Upper lobe of right lung (tissue), 1 donor: Measurements from ENCODE around the gene UQCC2. TPM values are rescaled to one million over a fixed set of nuclear protein-coding genes. Genes with fewer than 3 reads are reported as not detected.

Experiments
- ATAC-seq: fragments of 200-7000 bp; cut with Tn5 transposase; one replicate; pipeline ENCODE4 v1.9.1; 2020; ENCODE audit warnings: mild to moderate bottlenecking, moderate library complexity
- DNase-seq: peaks from one replicate; pipeline ENCODE4 v3.0.0-alpha.2; 2020
- H3K27ac ChIP-seq: fragments of 200-600 bp; one replicate; pipeline ENCODE4 v1.8.0; 2022
- H3K27me3 ChIP-seq: fragments of 200-600 bp; one replicate; pipeline ENCODE4 v1.8.0; 2022; ENCODE audit warnings: mild to moderate bottlenecking
- H3K36me3 ChIP-seq: fragments of 200-600 bp; one replicate; pipeline ENCODE4 v1.8.0; 2022
- H3K4me1 ChIP-seq: fragments of 200-600 bp; one replicate; pipeline ENCODE4 v1.8.0; 2022
- H3K4me3 ChIP-seq: fragments of 200-600 bp; one replicate; pipeline ENCODE4 v1.8.0; 2022; ENCODE audit warnings: mild to moderate bottlenecking
- H3K9me3 ChIP-seq: fragments of 200-600 bp; one replicate; pipeline ENCODE4 v1.8.0; 2022
- intact Hi-C: fragments of 100-400 bp; cut with DNase I; formaldehyde crosslinking; loops from one replicate; pipeline ENCODE4 v1.11.0; 2022
- total RNA-seq: library from RNA; stranded (reverse); fragmentation: NEBNext Ultra II Directional; extraction: Animal tissue kit (Norgen Biotek cat#: 25700); gene quantifications from one replicate; pipeline ENCODE4 v1.2.1, GENCODE V29; 2021
- TF ChIP-seq, protein P1 (sequence below): fragments of 200-600 bp; IDR thresholded peaks from one replicate; pipeline ENCODE4 v1.8.0; 2022; ENCODE audit warnings: antibody characterized with exemption
- donor health status: DM: no; HTN: yes; CAD: no; lungs with severe emphysema.

The UQCC2 gene
- total RNA-seq, 1 donor from 2014 or later: 40.6 TPM

DNA sequence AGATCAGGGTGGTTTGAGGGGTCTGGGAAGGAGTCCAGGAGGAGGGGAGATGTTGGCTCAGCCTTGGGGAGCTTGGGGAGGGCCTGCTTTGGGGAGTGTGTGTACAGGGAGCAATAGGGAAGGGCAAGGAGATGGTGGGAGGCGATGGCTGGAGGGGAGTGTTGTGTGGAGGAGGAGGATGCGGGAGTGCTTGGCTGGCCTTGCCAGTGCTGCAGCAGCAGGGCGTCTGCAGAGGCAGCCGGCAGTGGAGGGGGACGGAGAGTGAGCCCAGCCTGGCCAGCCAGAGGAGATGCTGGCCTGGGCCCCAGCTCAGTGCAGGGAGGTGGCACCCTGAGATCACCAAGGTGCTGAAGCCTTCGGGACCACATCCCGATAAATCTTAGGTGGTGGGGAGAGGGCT lies 31.3 kb upstream of the UQCC2 start:
- DNase-seq (no peak), ATAC-seq (no peak)
- Histone ChIP-seq H3K36me3 (no peaks in the 10 kb centered on the region), H3K9me3 (no peaks in the 10 kb centered on the region), H3K27ac (no peak overlapping the region), H3K4me3 (no peak overlapping the region), H3K4me1 (peaks cover 11% of the 10 kb centered on the region), H3K27me3 (no peaks in the 10 kb centered on the region)
- intact Hi-C loops: no loop called here
- TF ChIP-seq, protein P1, sequence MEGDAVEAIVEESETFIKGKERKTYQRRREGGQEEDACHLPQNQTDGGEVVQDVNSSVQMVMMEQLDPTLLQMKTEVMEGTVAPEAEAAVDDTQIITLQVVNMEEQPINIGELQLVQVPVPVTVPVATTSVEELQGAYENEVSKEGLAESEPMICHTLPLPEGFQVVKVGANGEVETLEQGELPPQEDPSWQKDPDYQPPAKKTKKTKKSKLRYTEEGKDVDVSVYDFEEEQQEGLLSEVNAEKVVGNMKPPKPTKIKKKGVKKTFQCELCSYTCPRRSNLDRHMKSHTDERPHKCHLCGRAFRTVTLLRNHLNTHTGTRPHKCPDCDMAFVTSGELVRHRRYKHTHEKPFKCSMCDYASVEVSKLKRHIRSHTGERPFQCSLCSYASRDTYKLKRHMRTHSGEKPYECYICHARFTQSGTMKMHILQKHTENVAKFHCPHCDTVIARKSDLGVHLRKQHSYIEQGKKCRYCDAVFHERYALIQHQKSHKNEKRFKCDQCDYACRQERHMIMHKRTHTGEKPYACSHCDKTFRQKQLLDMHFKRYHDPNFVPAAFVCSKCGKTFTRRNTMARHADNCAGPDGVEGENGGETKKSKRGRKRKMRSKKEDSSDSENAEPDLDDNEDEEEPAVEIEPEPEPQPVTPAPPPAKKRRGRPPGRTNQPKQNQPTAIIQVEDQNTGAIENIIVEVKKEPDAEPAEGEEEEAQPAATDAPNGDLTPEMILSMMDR: no peak

DNA sequence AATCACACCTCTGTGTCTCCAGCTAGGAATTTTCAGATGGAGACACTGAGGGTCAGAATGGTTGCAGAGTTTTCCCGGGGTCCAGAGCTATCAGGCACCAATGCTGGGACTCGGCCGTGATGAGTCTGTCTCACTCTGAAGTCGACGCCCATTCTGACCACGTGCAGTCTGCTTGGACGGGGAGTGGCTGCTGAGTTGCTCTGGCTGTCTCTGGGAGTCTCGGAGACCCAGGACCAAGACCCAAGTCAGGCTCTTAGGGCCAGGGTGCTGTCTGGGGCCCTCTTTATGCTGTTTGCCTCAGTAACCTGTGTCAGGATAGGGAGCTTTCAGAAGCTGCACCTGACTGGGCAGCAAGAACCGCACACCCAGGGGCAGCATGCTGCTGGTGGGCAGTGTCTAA lies 30.6 kb upstream of the UQCC2 start:
- no peak for DNase-seq
- TF ChIP-seq, protein P1: no peak
- no peak overlapping the region for H3K27ac ChIP-seq
- no peak for ATAC-seq
- H3K27me3 ChIP-seq: no peaks in the 10 kb centered on the region
- H3K9me3 ChIP-seq: no peaks in the 10 kb centered on the region
- H3K36me3 ChIP-seq: no peaks in the 10 kb centered on the region
- peaks cover 11% of the 10 kb centered on the region for H3K4me1 ChIP-seq
- H3K4me3 ChIP-seq: no peak overlapping the region
- intact Hi-C loops: no loop called here

DNA sequence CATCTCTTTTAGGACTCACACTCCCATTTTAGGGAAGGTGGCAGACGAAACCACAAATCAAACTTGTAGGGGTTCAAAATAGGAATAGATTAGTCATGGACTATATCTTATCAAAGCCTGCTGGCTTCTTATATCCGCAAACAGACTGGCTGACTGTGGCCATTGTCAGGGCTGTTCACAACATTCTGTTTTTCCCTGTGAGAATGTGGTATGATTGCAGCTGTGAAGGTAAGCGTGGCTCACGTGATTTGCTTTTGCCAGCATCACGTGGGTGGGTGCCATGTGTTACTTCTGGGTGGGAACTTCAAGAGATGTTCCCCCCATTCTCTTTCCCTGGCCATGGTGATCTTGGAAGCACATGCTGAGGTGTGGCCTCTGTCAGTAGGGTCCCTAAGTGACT lies 29.3 kb upstream of the UQCC2 start:
- no peak overlapping the region for H3K27ac ChIP-seq
- TF ChIP-seq, protein P1: no peak
- H3K4me1 ChIP-seq: peaks cover 11% of the 10 kb centered on the region
- H3K27me3 ChIP-seq: no peaks in the 10 kb centered on the region
- no peak for DNase-seq
- ATAC-seq: no peak
- no peak overlapping the region for H3K4me3 ChIP-seq
- no peaks in the 10 kb centered on the region for H3K36me3 ChIP-seq
- intact Hi-C loops: no loop called here
- H3K9me3 ChIP-seq: no peaks in the 10 kb centered on the region

DNA sequence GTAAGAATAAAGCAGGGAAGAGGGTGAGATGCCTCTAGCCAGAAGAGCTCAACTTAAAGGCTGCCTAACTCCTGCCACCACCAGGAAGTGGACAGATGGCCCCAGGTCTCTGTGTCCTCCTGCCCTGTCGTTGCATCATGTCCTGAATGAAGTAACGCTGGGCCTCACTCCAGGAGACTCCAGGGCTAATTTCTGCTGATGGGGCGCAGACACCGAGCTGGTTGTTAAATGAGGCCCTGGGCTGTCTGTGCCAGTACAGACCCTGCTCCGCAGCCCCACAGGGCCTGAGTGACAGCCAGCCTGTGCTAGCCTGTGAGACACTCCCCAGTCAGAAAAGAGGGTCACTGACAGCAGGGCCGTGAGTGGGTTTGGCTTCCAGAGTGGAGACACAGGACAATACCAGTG lies 28.7 kb upstream of the UQCC2 start:
- intact Hi-C loops: no loop called here
- no peak overlapping the region for H3K4me3 ChIP-seq
- no peaks in the 10 kb centered on the region for H3K27me3 ChIP-seq
- no peak overlapping the region for H3K27ac ChIP-seq
- no peaks in the 10 kb centered on the region for H3K9me3 ChIP-seq
- DNase-seq: no peak
- H3K4me1 ChIP-seq: peaks cover 11% of the 10 kb centered on the region
- peak; percentile 22 for ATAC-seq
- TF ChIP-seq, protein P1: no peak
- no peaks in the 10 kb centered on the region for H3K36me3 ChIP-seq

DNA sequence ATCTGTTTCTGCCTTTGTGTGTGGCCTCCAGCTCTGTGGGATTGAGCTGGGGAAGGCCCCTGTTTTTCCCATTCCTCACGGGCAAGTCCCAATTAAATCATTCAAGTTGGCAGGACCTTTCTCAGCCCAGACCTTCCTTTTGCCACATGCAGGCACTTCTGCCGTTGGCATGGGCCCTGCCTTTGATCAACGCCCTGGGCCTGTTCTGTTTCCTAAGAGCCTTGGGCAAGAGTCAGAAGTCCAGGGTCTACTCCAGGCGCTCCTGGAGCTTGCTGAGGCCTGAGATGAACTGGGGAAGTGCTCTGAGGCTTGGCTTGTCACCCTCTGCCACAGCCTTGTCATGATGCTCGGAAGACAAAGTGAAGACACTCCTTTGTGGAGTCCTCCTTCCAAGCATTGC lies 28.1 kb upstream of the UQCC2 start:
- ATAC-seq: no peak
- intact Hi-C loops: no loop called here

More for the DNA sequence above, 28.1 kb upstream of the UQCC2 start:
- H3K36me3 ChIP-seq: no peaks in the 10 kb centered on the region
- no peaks in the 10 kb centered on the region for H3K9me3 ChIP-seq
- no peak overlapping the region for H3K27ac ChIP-seq
- DNase-seq: no peak
- no peak overlapping the region for H3K4me3 ChIP-seq
- TF ChIP-seq, protein P1: no peak
- H3K4me1 ChIP-seq: peaks cover 11% of the 10 kb centered on the region
- no peaks in the 10 kb centered on the region for H3K27me3 ChIP-seq
